ENCODE results near the gene NELL1. TPM values are rescaled to one million over a fixed set of nuclear protein-coding genes. Genes with fewer than 3 reads are reported as not detected.

NELL1 gene
- polyA plus RNA-seq, 4 donors = 0.18 to 5.1 TPM; not detected in 2

DNA sequence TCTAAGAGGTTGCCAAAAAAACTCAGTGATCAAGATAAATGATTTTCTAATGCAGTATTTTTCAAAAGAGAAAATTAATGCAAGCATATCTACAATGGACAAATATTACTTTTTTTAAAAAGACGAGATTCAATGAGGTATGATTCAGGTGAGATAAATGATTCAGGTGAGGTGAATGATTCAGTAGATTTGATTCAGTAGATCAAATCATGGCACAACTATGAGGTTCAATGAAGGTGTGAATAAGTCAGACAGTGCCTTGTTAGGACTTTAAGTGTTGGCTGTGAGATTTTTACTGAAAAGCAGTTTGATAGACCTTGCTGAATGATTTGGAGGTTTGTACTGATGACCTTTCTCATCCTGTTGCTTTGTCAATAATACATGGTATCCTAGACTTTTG, 742.2 kb downstream of the NELL1 start:
- Histone ChIP-seq H3K4me1 (ENCODE audit: control insufficient read depth in 3 of 3, insufficient read depth in 2 of 3, low read depth in 1 of 3, low read length in 2 of 3) (no peaks in the 10 kb centered on the region), H3K27ac (ENCODE audit: low read depth in 1 of 3, low read length in 2 of 3) (no peak overlapping the region), H3K36me3 (ENCODE audit: control insufficient read depth in 3 of 3, insufficient read depth in 2 of 3, low read depth in 1 of 3, low read length in 3 of 3) (no peaks in the 10 kb centered on the region), H3K4me3 (ENCODE audit: low read depth in 1 of 3, low read length in 3 of 3) (no peak overlapping the region), H3K9me3 (ENCODE audit: control insufficient read depth in 2 of 2, insufficient read depth in 1 of 2, low read depth in 1 of 2, low read length in 1 of 2) (no peaks in the 10 kb centered on the region), H3K27me3 (ENCODE audit: control insufficient read depth in 3 of 3, insufficient read depth in 3 of 3, low read length in 3 of 3) (no peaks in the 10 kb centered on the region)
- FAIRE-seq = no peak
- no peak for DNase-seq
- WGBS, 3 donors = 49 to 70% (median 58%) methylated on average over 1 of the region's 1 CpG

DNA sequence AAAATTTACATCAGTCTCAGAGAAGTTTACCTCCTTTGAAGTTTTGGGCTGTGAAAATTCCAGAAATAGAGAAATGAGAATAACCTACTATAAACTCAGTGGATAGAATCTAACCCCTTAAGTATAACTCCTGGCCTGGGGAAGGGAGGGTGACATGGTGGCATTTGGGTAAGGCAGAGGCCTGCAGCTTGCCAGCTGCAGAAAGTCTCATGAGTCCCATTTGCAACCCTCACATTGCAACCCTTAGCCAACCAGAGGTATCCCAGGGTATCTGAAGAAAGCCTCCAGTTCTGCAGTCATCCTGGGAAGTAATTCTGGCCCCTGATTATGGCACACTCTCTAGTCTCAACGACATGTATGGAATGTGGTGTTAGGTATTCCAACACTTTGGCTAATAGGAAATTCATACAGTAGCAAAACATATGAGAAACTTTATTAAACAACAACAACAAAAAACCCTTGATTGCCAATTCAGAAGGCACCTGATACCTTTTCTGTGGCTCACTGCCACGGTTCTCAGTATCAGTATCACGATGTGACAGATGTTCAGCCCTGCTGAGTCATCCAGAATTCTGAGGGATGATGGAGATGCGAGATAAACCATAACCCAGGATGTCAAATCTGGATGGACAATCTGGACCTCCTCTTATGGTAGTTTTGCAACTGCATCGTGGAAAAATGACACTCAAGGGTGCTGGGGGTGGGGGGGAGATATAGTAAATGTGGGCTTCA, 743.4 kb downstream of the NELL1 start:
- Histone ChIP-seq H3K9me3 (ENCODE audit: control insufficient read depth in 2 of 2, insufficient read depth in 1 of 2, low read depth in 1 of 2, low read length in 1 of 2) (no peaks in the 10 kb centered on the region), H3K27ac (ENCODE audit: low read depth in 1 of 3, low read length in 2 of 3) (no peak overlapping the region), H3K4me1 (ENCODE audit: control insufficient read depth in 3 of 3, insufficient read depth in 2 of 3, low read depth in 1 of 3, low read length in 2 of 3) (no peaks in the 10 kb centered on the region), H3K4me3 (ENCODE audit: low read depth in 1 of 3, low read length in 3 of 3) (no peak overlapping the region), H3K27me3 (ENCODE audit: control insufficient read depth in 3 of 3, insufficient read depth in 3 of 3, low read length in 3 of 3) (no peaks in the 10 kb centered on the region), H3K36me3 (ENCODE audit: control insufficient read depth in 3 of 3, insufficient read depth in 2 of 3, low read depth in 1 of 3, low read length in 3 of 3) (no peaks in the 10 kb centered on the region)
- no peak for FAIRE-seq
- no peak for DNase-seq
- 32 to 60% (median 40%) methylated on average over 5 of the region's 5 CpGs for WGBS, 3 donors

DNA sequence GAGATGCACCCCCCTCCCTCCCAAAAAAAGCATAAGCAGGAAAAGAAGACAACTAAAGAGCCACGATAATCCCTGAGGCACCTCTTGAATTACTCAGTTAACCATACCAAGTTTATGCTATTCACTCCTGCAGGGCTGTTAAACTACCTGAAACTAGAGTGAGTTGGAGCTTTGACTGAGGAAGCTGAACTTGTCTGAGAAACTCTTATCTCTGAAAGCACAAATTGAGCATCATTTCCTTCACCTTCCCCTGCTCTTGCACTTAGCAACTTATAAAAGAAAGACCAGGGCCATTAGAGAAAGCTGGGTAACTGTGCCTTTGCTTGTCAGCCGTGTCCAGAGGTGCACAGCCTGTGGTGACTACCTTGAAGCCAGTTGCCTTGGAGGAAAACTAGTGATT, 745.6 kb downstream of the NELL1 start:
- H3K27ac ChIP-seq (ENCODE audit: low read depth in 1 of 3, low read length in 2 of 3) = no peak overlapping the region
- H3K4me3 ChIP-seq (ENCODE audit: low read depth in 1 of 3, low read length in 3 of 3) = no peak overlapping the region
- 54 to 68% (median 60%) methylated on average over 2 of the region's 2 CpGs for WGBS, 3 donors
- no peaks in the 10 kb centered on the region for H3K9me3 ChIP-seq (ENCODE audit: control insufficient read depth in 2 of 2, insufficient read depth in 1 of 2, low read depth in 1 of 2, low read length in 1 of 2)
- FAIRE-seq (no peak), DNase-seq (no peak)
- no peaks in the 10 kb centered on the region for H3K27me3 ChIP-seq (ENCODE audit: control insufficient read depth in 3 of 3, insufficient read depth in 3 of 3, low read length in 3 of 3)
- no peaks in the 10 kb centered on the region for H3K36me3 ChIP-seq (ENCODE audit: control insufficient read depth in 3 of 3, insufficient read depth in 2 of 3, low read depth in 1 of 3, low read length in 3 of 3)
- H3K4me1 ChIP-seq (ENCODE audit: control insufficient read depth in 3 of 3, insufficient read depth in 2 of 3, low read depth in 1 of 3, low read length in 2 of 3) = no peaks in the 10 kb centered on the region

DNA sequence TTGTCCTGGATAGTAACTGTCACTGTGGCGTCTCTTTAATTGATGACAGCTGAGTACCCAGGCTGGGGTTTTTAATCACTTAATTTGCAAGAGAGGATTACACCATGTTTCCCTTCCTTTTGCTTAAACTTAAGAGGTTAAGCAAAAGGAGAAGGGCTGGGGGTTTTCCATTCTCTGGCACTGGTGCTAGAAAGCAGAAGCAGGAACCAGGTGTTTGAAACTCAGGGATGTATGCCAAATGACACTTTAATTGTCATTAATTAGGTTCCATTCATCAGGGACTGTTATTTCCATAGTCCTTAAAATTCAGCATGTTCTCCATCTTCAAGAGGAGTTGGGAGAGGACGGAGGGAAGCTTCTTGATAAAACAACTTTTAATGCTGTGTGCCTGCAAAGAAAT, 746.2 kb downstream of the NELL1 start:
- H3K4me3 ChIP-seq (ENCODE audit: low read depth in 1 of 3, low read length in 3 of 3) = no peak overlapping the region
- DNase-seq (no peak), FAIRE-seq (no peak)
- H3K36me3 ChIP-seq (ENCODE audit: control insufficient read depth in 3 of 3, insufficient read depth in 2 of 3, low read depth in 1 of 3, low read length in 3 of 3) = no peaks in the 10 kb centered on the region
- no peaks in the 10 kb centered on the region for H3K27me3 ChIP-seq (ENCODE audit: control insufficient read depth in 3 of 3, insufficient read depth in 3 of 3, low read length in 3 of 3)
- H3K4me1 ChIP-seq (ENCODE audit: control insufficient read depth in 3 of 3, insufficient read depth in 2 of 3, low read depth in 1 of 3, low read length in 2 of 3) = no peaks in the 10 kb centered on the region
- H3K9me3 ChIP-seq (ENCODE audit: control insufficient read depth in 2 of 2, insufficient read depth in 1 of 2, low read depth in 1 of 2, low read length in 1 of 2) = no peaks in the 10 kb centered on the region
- 52 to 75% (median 52%) methylated on average over 2 of the region's 2 CpGs for whole genome bisulfite sequencing, 3 donors
- no peak overlapping the region for H3K27ac ChIP-seq (ENCODE audit: low read depth in 1 of 3, low read length in 2 of 3)

DNA sequence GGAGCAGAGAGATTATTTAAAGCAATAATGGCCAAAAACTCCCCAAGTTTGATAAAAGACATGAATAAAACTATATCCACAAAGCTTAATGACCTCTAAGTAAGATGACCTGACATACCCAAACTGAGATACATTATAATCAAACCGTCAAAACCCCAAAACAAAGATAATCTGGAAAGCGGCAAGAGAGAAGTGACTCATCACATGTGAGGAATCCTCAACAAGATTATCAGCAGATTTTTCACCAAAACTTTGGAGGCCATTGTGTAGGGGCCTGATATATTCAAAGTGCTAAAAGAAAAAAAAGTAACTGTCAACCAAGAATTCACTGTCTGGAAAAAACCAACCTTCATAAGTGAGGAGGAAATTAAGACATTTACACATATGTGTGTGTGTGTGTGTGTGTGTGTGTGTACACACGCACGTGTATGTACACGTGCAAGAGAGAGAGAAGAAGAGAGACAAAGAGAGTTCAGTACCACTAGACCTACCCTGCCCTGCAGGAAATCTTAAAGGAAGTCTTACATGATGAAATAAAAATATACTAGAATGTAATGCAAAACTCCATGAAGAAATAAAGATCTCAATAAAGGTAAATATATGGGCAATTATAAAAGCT, 752.4 kb downstream of the NELL1 start:
- Histone ChIP-seq H3K27me3 (ENCODE audit: control insufficient read depth in 3 of 3, insufficient read depth in 3 of 3, low read length in 3 of 3) (no peaks in the 10 kb centered on the region), H3K36me3 (ENCODE audit: control insufficient read depth in 3 of 3, insufficient read depth in 2 of 3, low read depth in 1 of 3, low read length in 3 of 3) (no peaks in the 10 kb centered on the region), H3K4me1 (ENCODE audit: control insufficient read depth in 3 of 3, insufficient read depth in 2 of 3, low read depth in 1 of 3, low read length in 2 of 3) (no peaks in the 10 kb centered on the region), H3K4me3 (ENCODE audit: low read depth in 1 of 3, low read length in 3 of 3) (no peak overlapping the region), H3K27ac (ENCODE audit: low read depth in 1 of 3, low read length in 2 of 3) (no peak overlapping the region), H3K9me3 (ENCODE audit: control insufficient read depth in 2 of 2, insufficient read depth in 1 of 2, low read depth in 1 of 2, low read length in 1 of 2) (no peaks in the 10 kb centered on the region)
- 75 to 81% (median 80%) methylated on average over 5 of the region's 5 CpGs for whole genome bisulfite sequencing, 3 donors
- FAIRE-seq (no peak), DNase-seq (no peak)

DNA sequence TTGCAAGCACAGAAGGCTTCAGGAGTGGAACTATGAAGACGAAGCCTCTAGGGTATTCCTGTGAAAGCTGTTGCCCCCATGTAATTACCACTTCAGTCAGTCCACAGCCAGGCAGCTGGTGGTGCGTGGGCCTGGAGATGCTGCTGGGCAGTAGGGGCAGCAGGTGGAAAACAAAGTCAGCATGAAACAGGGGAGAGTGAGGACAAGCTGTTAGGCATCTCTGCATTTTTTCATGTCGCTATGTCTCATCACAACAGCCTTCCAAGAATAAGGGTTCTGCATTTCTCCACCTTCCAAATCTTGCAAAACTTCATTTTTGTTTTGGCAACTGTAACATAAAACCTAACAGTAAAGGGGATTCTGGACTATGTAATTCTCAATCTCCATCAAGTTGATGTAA, 757.5 kb downstream of the NELL1 start:
- FAIRE-seq (no peak), DNase-seq (no peak)
- Histone ChIP-seq H3K9me3 (ENCODE audit: control insufficient read depth in 2 of 2, insufficient read depth in 1 of 2, low read depth in 1 of 2, low read length in 1 of 2) (no peaks in the 10 kb centered on the region), H3K4me3 (ENCODE audit: low read depth in 1 of 3, low read length in 3 of 3) (no peak overlapping the region), H3K36me3 (ENCODE audit: control insufficient read depth in 3 of 3, insufficient read depth in 2 of 3, low read depth in 1 of 3, low read length in 3 of 3) (no peaks in the 10 kb centered on the region), H3K27ac (ENCODE audit: low read depth in 1 of 3, low read length in 2 of 3) (no peak overlapping the region), H3K27me3 (ENCODE audit: control insufficient read depth in 3 of 3, insufficient read depth in 3 of 3, low read length in 3 of 3) (no peaks in the 10 kb centered on the region), H3K4me1 (ENCODE audit: control insufficient read depth in 3 of 3, insufficient read depth in 2 of 3, low read depth in 1 of 3, low read length in 2 of 3) (no peaks in the 10 kb centered on the region)
- 67 to 79% (median 70%) methylated on average over 3 of the region's 3 CpGs for WGBS, 3 donors

DNA sequence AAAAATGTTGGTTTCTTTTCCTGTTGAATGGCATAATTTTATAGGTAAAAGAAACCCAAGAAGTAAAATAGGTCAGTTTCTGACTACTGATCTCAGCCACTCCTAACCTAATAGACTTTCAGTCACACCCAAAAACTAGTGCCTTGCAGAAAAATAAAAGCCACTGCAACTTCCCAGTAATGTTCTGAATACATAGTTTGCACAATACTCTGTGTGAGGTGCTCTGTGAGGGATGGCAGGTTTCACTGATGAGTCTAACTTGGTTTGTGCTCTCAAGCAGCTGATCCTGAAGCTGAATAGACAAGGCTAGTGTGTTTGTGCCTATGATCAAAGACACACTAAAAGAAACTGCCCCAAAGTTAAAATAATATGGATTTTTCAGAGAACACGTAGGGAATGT, 758.3 kb downstream of the NELL1 start:
- H3K9me3 ChIP-seq (ENCODE audit: control insufficient read depth in 2 of 2, insufficient read depth in 1 of 2, low read depth in 1 of 2, low read length in 1 of 2) = no peaks in the 10 kb centered on the region
- H3K27ac ChIP-seq (ENCODE audit: low read depth in 1 of 3, low read length in 2 of 3) = no peak overlapping the region
- FAIRE-seq (no peak), DNase-seq (no peak)
- 27 to 54% (median 29%) methylated on average over 1 of the region's 1 CpG for WGBS, 3 donors
- no peaks in the 10 kb centered on the region for H3K36me3 ChIP-seq (ENCODE audit: control insufficient read depth in 3 of 3, insufficient read depth in 2 of 3, low read depth in 1 of 3, low read length in 3 of 3)
- no peaks in the 10 kb centered on the region for H3K4me1 ChIP-seq (ENCODE audit: control insufficient read depth in 3 of 3, insufficient read depth in 2 of 3, low read depth in 1 of 3, low read length in 2 of 3)
- H3K27me3 ChIP-seq (ENCODE audit: control insufficient read depth in 3 of 3, insufficient read depth in 3 of 3, low read length in 3 of 3) = no peaks in the 10 kb centered on the region
- H3K4me3 ChIP-seq (ENCODE audit: low read depth in 1 of 3, low read length in 3 of 3) = no peak overlapping the region

DNA sequence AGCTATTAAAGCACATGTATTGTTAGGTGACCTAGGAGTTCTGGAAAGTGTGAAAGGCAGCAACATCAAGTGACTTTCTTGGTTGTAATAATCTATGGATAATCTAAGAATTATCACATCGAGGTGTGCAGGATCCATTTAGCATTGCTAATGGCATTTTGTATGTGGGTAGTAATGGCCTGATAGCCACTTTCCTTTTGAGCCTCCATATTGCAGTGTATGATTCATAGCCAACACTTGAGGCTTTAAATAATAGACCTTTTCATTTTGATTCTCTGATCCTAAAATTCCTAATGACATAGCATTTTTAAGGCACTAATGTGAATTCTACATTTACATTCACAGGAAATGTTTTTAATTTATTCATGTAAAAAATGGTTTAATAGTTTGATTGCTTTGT, 759.4 kb downstream of the NELL1 start:
- FAIRE-seq = no peak
- H3K27ac ChIP-seq (ENCODE audit: low read depth in 1 of 3, low read length in 2 of 3) = no peak overlapping the region

DNA sequence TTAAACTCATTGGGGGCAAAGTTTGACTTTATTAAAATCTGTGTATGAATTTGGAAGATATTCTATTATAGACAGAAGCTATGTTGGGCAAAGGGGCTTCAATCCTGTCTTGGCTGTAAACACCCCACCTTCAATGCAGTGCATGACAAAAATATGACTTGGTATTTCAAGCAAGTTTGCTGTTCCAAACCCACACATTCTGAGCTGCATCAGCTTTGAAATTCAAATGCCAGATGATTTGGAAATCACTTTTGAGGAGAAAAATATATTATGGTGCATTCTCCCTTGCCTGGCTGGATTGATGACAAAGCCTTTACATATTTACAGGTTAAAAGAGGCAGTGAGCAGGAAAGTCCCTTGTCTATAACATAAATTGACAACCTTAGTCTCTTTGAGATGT, 760.0 kb downstream of the NELL1 start:
- no peak for FAIRE-seq

More for the DNA sequence above, 759.4 kb downstream of the NELL1 start:
- H3K27me3 ChIP-seq (ENCODE audit: control insufficient read depth in 3 of 3, insufficient read depth in 3 of 3, low read length in 3 of 3) = no peaks in the 10 kb centered on the region
- no peaks in the 10 kb centered on the region for H3K9me3 ChIP-seq (ENCODE audit: control insufficient read depth in 2 of 2, insufficient read depth in 1 of 2, low read depth in 1 of 2, low read length in 1 of 2)
- no peak for DNase-seq
- H3K4me3 ChIP-seq (ENCODE audit: low read depth in 1 of 3, low read length in 3 of 3) = no peak overlapping the region
- WGBS, 3 donors = 50 to 77% (median 64%) methylated on average over 1 of the region's 1 CpG
- no peaks in the 10 kb centered on the region for H3K4me1 ChIP-seq (ENCODE audit: control insufficient read depth in 3 of 3, insufficient read depth in 2 of 3, low read depth in 1 of 3, low read length in 2 of 3)
- H3K36me3 ChIP-seq (ENCODE audit: control insufficient read depth in 3 of 3, insufficient read depth in 2 of 3, low read depth in 1 of 3, low read length in 3 of 3) = no peaks in the 10 kb centered on the region

More for the DNA sequence above, 760.0 kb downstream of the NELL1 start:
- Histone ChIP-seq H3K9me3 (ENCODE audit: control insufficient read depth in 2 of 2, insufficient read depth in 1 of 2, low read depth in 1 of 2, low read length in 1 of 2) (no peaks in the 10 kb centered on the region), H3K27ac (ENCODE audit: low read depth in 1 of 3, low read length in 2 of 3) (no peak overlapping the region), H3K4me3 (ENCODE audit: low read depth in 1 of 3, low read length in 3 of 3) (no peak overlapping the region), H3K27me3 (ENCODE audit: control insufficient read depth in 3 of 3, insufficient read depth in 3 of 3, low read length in 3 of 3) (no peaks in the 10 kb centered on the region), H3K4me1 (ENCODE audit: control insufficient read depth in 3 of 3, insufficient read depth in 2 of 3, low read depth in 1 of 3, low read length in 2 of 3) (no peaks in the 10 kb centered on the region), H3K36me3 (ENCODE audit: control insufficient read depth in 3 of 3, insufficient read depth in 2 of 3, low read depth in 1 of 3, low read length in 3 of 3) (no peaks in the 10 kb centered on the region)
- DNase-seq = no peak

Measured in small intestine (tissue), 7 donors.